ENCODE data around the gene ZNF799. TPM values are rescaled to one million over a fixed set of nuclear protein-coding genes. Genes with fewer than 3 reads are reported as not detected.

The ZNF799 gene
- total and polyA plus RNA-seq, 2 donors (not counting 1 experiment from before 2014, with no cell fraction given): 1.6 to 3.1 TPM

DNA sequence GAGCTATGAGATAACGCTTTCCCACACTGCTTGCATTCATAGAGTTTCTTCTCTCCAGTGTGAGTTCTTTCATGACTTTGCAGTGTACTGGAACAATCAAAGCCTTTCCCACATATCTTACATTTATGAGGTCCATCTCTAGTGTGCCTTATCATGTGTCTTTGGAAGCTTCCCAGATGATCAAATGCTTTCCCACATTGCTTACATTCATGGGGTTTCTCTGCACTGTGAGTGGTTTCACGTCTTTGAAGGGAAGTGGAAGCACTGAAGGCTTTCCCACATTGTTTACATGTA lies 20.7 kb downstream of the ZNF799 start:
- Histone ChIP-seq H3K4me1 (ENCODE audit: control insufficient read depth, extremely low read depth, insufficient read depth, low read length) (no peaks in the 10 kb centered on the region), H3K27ac (ENCODE audit: insufficient read depth, low read length) (no peak overlapping the region), H4K20me1 (ENCODE audit: control insufficient read depth, extremely low read depth, insufficient read depth, low read length) (no peaks in the 10 kb centered on the region), H3K4me3 (replicated peaks in 1 of 4; ENCODE audit: control extremely low read depth in 1 of 4, insufficient read depth in 1 of 4, low read depth in 3 of 4, low read length in 4 of 4) (no peak overlapping the region), H3K9me3 (ENCODE audit: control insufficient read depth, insufficient read depth, low read depth, low read length) (no peaks in the 10 kb centered on the region), H3K4me2 (ENCODE audit: extremely low read depth, insufficient read depth, low read length) (no peak overlapping the region), H2AFZ (ENCODE audit: low read length) (no peak overlapping the region), H3K27me3 (ENCODE audit: control insufficient read depth, insufficient read depth, low read length) (no peaks in the 10 kb centered on the region), H3K79me2 (ENCODE audit: control insufficient read depth, insufficient read depth, low read length) (no peaks in the 10 kb centered on the region), H3K9ac (ENCODE audit: insufficient read depth, low read length) (no peak overlapping the region), H3K36me3 (ENCODE audit: control insufficient read depth, insufficient read depth, low read length) (no peaks in the 10 kb centered on the region)
- no peak for TF ChIP-seq EZH2 (IDR thresholded peaks at IDR 0.05; ENCODE audit: low read length, missing control alignments)
- TF ChIP-seq, protein P1, sequence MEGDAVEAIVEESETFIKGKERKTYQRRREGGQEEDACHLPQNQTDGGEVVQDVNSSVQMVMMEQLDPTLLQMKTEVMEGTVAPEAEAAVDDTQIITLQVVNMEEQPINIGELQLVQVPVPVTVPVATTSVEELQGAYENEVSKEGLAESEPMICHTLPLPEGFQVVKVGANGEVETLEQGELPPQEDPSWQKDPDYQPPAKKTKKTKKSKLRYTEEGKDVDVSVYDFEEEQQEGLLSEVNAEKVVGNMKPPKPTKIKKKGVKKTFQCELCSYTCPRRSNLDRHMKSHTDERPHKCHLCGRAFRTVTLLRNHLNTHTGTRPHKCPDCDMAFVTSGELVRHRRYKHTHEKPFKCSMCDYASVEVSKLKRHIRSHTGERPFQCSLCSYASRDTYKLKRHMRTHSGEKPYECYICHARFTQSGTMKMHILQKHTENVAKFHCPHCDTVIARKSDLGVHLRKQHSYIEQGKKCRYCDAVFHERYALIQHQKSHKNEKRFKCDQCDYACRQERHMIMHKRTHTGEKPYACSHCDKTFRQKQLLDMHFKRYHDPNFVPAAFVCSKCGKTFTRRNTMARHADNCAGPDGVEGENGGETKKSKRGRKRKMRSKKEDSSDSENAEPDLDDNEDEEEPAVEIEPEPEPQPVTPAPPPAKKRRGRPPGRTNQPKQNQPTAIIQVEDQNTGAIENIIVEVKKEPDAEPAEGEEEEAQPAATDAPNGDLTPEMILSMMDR (conservative IDR thresholded peaks at IDR 0.05 in 1 of 2, IDR thresholded peaks at IDR 0.05 in 1 of 2; ENCODE audit: low read depth in 1 of 2, low read length in 2 of 2): no peak
- no peak for DNase-seq (ENCODE audit: low read depth in 2 of 2)

DNA sequence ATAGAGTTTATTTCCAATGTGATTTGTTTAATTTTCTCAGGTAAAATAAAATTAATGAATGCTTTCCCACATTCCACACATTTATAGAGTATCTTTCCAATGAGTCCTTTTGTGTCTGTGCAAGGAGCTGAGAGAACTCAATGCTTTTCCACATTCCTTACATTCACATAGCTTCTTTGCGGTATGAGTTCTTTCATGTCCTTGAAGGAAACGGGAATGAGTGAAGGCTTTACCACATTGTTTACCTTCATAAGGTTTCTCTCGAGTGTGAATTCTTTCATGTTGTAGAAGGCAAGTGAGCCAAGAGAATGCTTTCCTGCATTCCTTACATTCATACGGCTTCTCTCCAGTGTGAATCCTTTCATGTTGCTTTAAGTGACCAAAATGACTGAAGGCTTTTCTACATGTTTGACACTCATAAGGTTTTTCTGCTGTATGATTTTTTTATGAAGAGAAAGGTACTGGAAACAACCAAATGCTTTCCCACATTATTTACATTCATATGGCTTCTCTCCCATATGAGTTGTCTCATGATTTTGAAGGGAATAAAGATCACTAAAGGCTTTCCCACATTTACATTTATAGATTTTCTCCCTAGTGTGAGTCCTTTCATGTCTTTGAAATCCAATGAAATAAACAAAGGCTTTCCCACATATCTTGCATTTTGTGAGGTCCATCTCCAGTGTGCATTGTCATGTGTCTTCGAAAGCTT lies 21.2 kb downstream of the ZNF799 start:
- TF ChIP-seq EZH2 (IDR thresholded peaks at IDR 0.05; ENCODE audit: low read length, missing control alignments): no peak
- TF ChIP-seq, protein P1 (conservative IDR thresholded peaks at IDR 0.05 in 1 of 2, IDR thresholded peaks at IDR 0.05 in 1 of 2; ENCODE audit: low read depth in 1 of 2, low read length in 2 of 2): no peak
- Histone ChIP-seq H4K20me1 (ENCODE audit: control insufficient read depth, extremely low read depth, insufficient read depth, low read length) (no peaks in the 10 kb centered on the region), H3K9me3 (ENCODE audit: control insufficient read depth, insufficient read depth, low read depth, low read length) (no peaks in the 10 kb centered on the region), H3K27ac (ENCODE audit: insufficient read depth, low read length) (no peak overlapping the region), H3K79me2 (ENCODE audit: control insufficient read depth, insufficient read depth, low read length) (no peaks in the 10 kb centered on the region), H3K4me3 (replicated peaks in 1 of 4; ENCODE audit: control extremely low read depth in 1 of 4, insufficient read depth in 1 of 4, low read depth in 3 of 4, low read length in 4 of 4) (no peak overlapping the region), H2AFZ (ENCODE audit: low read length) (no peak overlapping the region), H3K36me3 (ENCODE audit: control insufficient read depth, insufficient read depth, low read length) (no peaks in the 10 kb centered on the region), H3K4me2 (ENCODE audit: extremely low read depth, insufficient read depth, low read length) (no peak overlapping the region), H3K27me3 (ENCODE audit: control insufficient read depth, insufficient read depth, low read length) (no peaks in the 10 kb centered on the region), H3K9ac (ENCODE audit: insufficient read depth, low read length) (no peak overlapping the region), H3K4me1 (ENCODE audit: control insufficient read depth, extremely low read depth, insufficient read depth, low read length) (no peaks in the 10 kb centered on the region)
- no peak for DNase-seq (ENCODE audit: low read depth in 2 of 2)

DNA sequence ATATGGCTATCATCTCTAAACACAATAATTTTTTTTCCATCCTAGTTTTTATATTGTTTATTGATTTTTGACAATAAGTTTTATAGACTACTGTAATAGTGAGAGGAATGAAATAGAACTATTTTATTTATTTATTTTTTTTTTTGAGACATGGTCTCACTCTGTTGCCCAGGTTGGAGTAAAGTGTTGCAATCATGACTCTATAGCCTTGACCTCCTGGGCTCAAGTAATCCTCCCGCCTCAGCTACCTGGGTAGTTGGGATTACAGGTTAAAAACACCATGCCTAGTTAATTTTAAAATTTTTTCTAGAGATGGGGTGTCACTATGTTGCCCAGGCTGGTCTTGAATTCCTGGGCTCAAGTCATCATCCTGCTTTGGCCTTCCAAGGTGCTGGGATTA lies 27.0 kb downstream of the ZNF799 start:
- H3K27me3 ChIP-seq (ENCODE audit: control insufficient read depth, insufficient read depth, low read length): no peaks in the 10 kb centered on the region
- no peaks in the 10 kb centered on the region for H3K36me3 ChIP-seq (ENCODE audit: control insufficient read depth, insufficient read depth, low read length)
- H4K20me1 ChIP-seq (ENCODE audit: control insufficient read depth, extremely low read depth, insufficient read depth, low read length): no peaks in the 10 kb centered on the region
- no peaks in the 10 kb centered on the region for H3K79me2 ChIP-seq (ENCODE audit: control insufficient read depth, insufficient read depth, low read length)
- H3K9me3 ChIP-seq (ENCODE audit: control insufficient read depth, insufficient read depth, low read depth, low read length): no peaks in the 10 kb centered on the region
- H3K4me1 ChIP-seq (ENCODE audit: control insufficient read depth, extremely low read depth, insufficient read depth, low read length): no peaks in the 10 kb centered on the region
- no peak overlapping the region for H3K4me2 ChIP-seq (ENCODE audit: extremely low read depth, insufficient read depth, low read length)
- DNase-seq (ENCODE audit: low read depth in 2 of 2): no peak
- no peak overlapping the region for H3K27ac ChIP-seq (ENCODE audit: insufficient read depth, low read length)
- H3K9ac ChIP-seq (ENCODE audit: insufficient read depth, low read length): no peak overlapping the region
- no peak overlapping the region for H3K4me3 ChIP-seq (replicated peaks in 1 of 4; ENCODE audit: control extremely low read depth in 1 of 4, insufficient read depth in 1 of 4, low read depth in 3 of 4, low read length in 4 of 4)
- TF ChIP-seq, protein P1 (conservative IDR thresholded peaks at IDR 0.05 in 1 of 2, IDR thresholded peaks at IDR 0.05 in 1 of 2; ENCODE audit: low read depth in 1 of 2, low read length in 2 of 2): no peak
- TF ChIP-seq EZH2 (IDR thresholded peaks at IDR 0.05; ENCODE audit: low read length, missing control alignments): no peak
- no peak overlapping the region for H2AFZ ChIP-seq (ENCODE audit: low read length)

Data from fibroblast of lung (primary cell).